ENCODE measurements around the gene LYSET. TPM values are rescaled to one million over a fixed set of nuclear protein-coding genes. Genes with fewer than 3 reads are reported as not detected.
A peak's percentile ranks its signal among the peaks of the same experiment; 100 is the strongest.
"Not testable (repeated sequence)": the region's sequence is repeated elsewhere in the genome, so short reads cannot be mapped to it uniquely, and the experiment has no call there.

The LYSET gene
- total and polyA plus RNA-seq, 2 experiments from 2014 or later = 7.5 to 42.3 TPM

- no peaks in the 10 kb centered on the region for H3K4me1 ChIP-seq (ENCODE audit: low read depth)
- no peaks in the 10 kb centered on the region for H3K27me3 ChIP-seq
- no peaks in the 10 kb centered on the region for H3K36me3 ChIP-seq
- DNase-seq (ENCODE audit: low read depth in 1 of 2, low spot score in 1 of 2) = peak in 1 of 2 donors; percentile 18
- no peak overlapping the region for H3K27ac ChIP-seq
- H3K9me3 ChIP-seq (ENCODE audit: low read depth) = no peaks in the 10 kb centered on the region
- no peak overlapping the region for H3K4me3 ChIP-seq
- no peak for TF ChIP-seq CTCF (IDR thresholded peaks at IDR 0.05; ENCODE audit: low read depth, low read length)
Measured at GRCh38 chr14:93155667-93156066, 29.4 kb upstream of the LYSET start.

GRCh38 chr14:93156693-93157369 lies 28.3 kb upstream of the LYSET start:
- Histone ChIP-seq H3K4me3 (no peak overlapping the region), H3K36me3 (no peaks in the 10 kb centered on the region), H3K9me3 (ENCODE audit: low read depth) (no peaks in the 10 kb centered on the region), H3K4me1 (ENCODE audit: low read depth) (no peaks in the 10 kb centered on the region), H3K27ac (no peak overlapping the region), H3K27me3 (no peaks in the 10 kb centered on the region)
- TF ChIP-seq CTCF (IDR thresholded peaks at IDR 0.05; ENCODE audit: low read depth, low read length) = no peak
- no peak for DNase-seq (ENCODE audit: low read depth in 1 of 2, low spot score in 1 of 2)

GRCh38 chr14:93158349-93158748 lies 26.8 kb upstream of the LYSET start:
- not testable (repeated sequence) for H3K36me3 ChIP-seq; DNase-seq (ENCODE audit: low read depth in 1 of 2, low spot score in 1 of 2); H3K9me3 ChIP-seq (ENCODE audit: low read depth); H3K4me3 ChIP-seq; H3K27me3 ChIP-seq; H3K27ac ChIP-seq; H3K4me1 ChIP-seq (ENCODE audit: low read depth)

DNA sequence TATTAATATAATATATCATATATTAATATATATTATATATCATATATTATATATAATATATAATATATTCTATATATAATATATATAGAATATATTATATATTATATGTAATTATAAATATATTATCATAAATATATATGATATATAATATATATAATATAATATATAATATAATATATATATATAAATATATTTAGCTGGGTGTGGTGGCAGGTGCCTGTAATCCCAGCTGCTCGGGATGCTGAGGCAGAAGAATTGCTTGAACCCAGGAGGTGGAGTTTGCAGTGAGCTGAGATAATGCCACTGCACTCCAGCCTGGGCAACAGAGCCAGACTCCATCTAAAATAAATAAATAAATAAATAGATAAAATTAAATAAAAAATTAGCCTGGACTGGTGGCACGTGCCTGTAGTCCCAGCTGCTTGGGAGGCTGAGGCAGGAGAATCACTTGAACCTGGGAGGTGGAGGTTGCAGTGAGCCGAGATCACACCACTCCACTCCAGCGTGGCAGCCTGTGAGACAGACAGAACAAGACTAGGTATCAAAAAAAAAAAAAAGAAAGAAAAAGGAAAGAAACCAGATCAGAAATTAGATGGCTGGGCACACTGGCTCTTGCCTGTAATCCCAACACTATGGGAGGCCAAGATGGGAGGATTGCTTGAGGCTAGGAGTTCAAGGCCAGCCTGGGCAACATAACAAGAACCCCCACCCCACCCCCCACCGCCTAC lies 25.3 kb upstream of the LYSET start:
- H3K4me1 ChIP-seq (ENCODE audit: low read depth) = not testable (repeated sequence)

DNA sequence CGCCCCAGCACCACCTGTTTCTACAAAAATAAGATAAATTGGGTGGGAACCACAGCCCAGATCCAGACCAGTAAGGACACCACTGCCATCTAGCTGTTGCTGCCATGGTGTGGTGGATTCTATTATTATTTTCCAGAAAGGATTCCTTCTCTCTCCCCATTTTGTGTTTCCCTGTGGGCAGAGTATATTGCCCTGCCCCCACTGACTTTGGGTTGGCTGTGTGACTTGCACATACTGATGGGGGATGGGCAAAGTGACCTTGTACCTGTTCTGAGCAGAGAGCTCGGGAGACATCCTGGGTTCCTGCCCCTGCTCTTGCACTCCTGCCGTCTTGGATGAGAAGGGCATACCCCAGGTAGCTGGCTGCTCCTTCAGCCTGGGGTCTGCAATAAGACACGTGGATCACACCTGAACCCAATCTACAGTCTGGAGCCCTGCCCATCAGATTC lies 24.7 kb upstream of the LYSET start:
- Histone ChIP-seq H3K4me3 (no peak overlapping the region), H3K4me1 (ENCODE audit: low read depth) (no peaks in the 10 kb centered on the region), H3K9me3 (ENCODE audit: low read depth) (no peaks in the 10 kb centered on the region), H3K36me3 (no peaks in the 10 kb centered on the region), H3K27me3 (no peaks in the 10 kb centered on the region), H3K27ac (no peak overlapping the region)
- peak; percentile 42 for TF ChIP-seq CTCF (IDR thresholded peaks at IDR 0.05; ENCODE audit: low read depth, low read length)
- DNase-seq (ENCODE audit: low read depth in 1 of 2, low spot score in 1 of 2) = peak; percentile 22 to 30

More for the DNA sequence above, 25.3 kb upstream of the LYSET start:
- H3K27ac ChIP-seq; H3K36me3 ChIP-seq; H3K27me3 ChIP-seq; H3K9me3 ChIP-seq (ENCODE audit: low read depth); DNase-seq (ENCODE audit: low read depth in 1 of 2, low spot score in 1 of 2); H3K4me3 ChIP-seq: not testable (repeated sequence)

- DNase-seq (ENCODE audit: low read depth in 1 of 2, low spot score in 1 of 2) = no peak
- no peak for TF ChIP-seq CTCF (IDR thresholded peaks at IDR 0.05; ENCODE audit: low read depth, low read length)
- H3K4me3 ChIP-seq = no peak overlapping the region
- H3K27ac ChIP-seq = no peak overlapping the region
- no peaks in the 10 kb centered on the region for H3K9me3 ChIP-seq (ENCODE audit: low read depth)
- H3K36me3 ChIP-seq = no peaks in the 10 kb centered on the region
- no peaks in the 10 kb centered on the region for H3K4me1 ChIP-seq (ENCODE audit: low read depth)
- H3K27me3 ChIP-seq = no peaks in the 10 kb centered on the region
Measured at GRCh38 chr14:93161411-93161940, 23.6 kb upstream of the LYSET start.

All from cardiac muscle cell (in vitro differentiated cells and primary cell).